ENCODE data around the gene PPP1R3F.

PPP1R3F gene

GRCh38 chrX:49230500-49231232 lies 38.9 kb upstream of the PPP1R3F start:
- no peaks in the 10 kb centered on the region for H3K27me3 ChIP-seq (ENCODE audit: insufficient read depth, low read length, poor library complexity)
- H3K9ac ChIP-seq (ENCODE audit: low read depth, low read length), result no peak overlapping the region
- no peaks in the 10 kb centered on the region for H3K9me3 ChIP-seq (ENCODE audit: insufficient read depth, low read length, severe bottlenecking)
- H3K27ac ChIP-seq (ENCODE audit: low read length), result no peak overlapping the region
- DNase-seq, result no peak
- peaks cover 5% of the 10 kb centered on the region; the same call in 1 of the 2 replicates for H3K4me1 ChIP-seq (ENCODE audit: insufficient read depth, low read length)
- no peaks in the 10 kb centered on the region for H4K20me1 ChIP-seq (ENCODE audit: insufficient read depth, low read length)
- no peak overlapping the region for H3K4me2 ChIP-seq (ENCODE audit: insufficient read depth, low read length)
- H3K36me3 ChIP-seq (ENCODE audit: insufficient read depth, low read length), result no peaks in the 10 kb centered on the region
- TF ChIP-seq, protein P1, sequence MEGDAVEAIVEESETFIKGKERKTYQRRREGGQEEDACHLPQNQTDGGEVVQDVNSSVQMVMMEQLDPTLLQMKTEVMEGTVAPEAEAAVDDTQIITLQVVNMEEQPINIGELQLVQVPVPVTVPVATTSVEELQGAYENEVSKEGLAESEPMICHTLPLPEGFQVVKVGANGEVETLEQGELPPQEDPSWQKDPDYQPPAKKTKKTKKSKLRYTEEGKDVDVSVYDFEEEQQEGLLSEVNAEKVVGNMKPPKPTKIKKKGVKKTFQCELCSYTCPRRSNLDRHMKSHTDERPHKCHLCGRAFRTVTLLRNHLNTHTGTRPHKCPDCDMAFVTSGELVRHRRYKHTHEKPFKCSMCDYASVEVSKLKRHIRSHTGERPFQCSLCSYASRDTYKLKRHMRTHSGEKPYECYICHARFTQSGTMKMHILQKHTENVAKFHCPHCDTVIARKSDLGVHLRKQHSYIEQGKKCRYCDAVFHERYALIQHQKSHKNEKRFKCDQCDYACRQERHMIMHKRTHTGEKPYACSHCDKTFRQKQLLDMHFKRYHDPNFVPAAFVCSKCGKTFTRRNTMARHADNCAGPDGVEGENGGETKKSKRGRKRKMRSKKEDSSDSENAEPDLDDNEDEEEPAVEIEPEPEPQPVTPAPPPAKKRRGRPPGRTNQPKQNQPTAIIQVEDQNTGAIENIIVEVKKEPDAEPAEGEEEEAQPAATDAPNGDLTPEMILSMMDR (IDR thresholded peaks at IDR 0.05; ENCODE audit: borderline replicate concordance, extremely low read depth, low read length, poor library complexity, severe bottlenecking), result no peak
- TF ChIP-seq EZH2 (IDR thresholded peaks at IDR 0.05; ENCODE audit: borderline replicate concordance, low read depth, low read length, severe bottlenecking), result no peak
- H3K4me3 ChIP-seq (ENCODE audit: low read depth in 1 of 2, low read length in 2 of 2), result no peak overlapping the region
- H2AFZ ChIP-seq (ENCODE audit: low read depth, low read length), result no peak overlapping the region
- peaks cover under 1% of the 10 kb centered on the region for H3K79me2 ChIP-seq (ENCODE audit: insufficient read depth, low read length)
- no peak for ATAC-seq (ENCODE audit: insufficient read depth, low read depth)

DNA sequence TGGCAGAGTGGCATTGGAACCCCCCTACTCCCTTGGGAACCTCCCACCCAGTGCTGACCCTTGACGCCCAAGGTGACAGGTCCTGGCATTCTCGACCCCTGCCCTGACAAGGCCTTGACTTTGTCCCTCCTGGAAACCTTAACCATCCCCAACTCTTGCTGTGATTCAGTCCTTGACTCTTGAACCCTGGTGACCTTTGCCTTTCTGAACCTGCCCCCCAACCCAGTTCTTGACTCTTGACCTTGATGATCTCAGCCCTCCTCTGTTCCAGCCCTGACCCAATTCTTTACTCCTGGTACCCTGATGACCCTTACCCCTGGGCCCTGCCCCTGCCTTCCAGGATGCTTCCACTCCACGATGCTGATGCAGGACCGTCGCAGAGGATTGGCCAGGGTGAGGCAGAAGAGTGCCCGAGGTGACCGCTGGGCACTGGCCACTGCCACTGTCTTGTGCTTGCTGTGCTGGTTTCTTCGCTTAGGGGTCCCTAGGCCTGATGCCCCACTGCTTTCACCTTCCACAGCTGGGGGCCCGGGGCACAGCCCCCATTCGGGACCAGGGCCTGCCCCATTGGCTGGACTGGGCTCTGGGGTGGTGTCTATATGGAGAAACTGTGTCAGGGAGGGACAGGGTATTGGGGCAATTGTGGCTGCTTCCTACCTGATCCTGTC lies 38.1 kb upstream of the PPP1R3F start:
- Histone ChIP-seq H3K9me3 (ENCODE audit: insufficient read depth, low read length, severe bottlenecking) (no peaks in the 10 kb centered on the region), H3K27ac (ENCODE audit: low read length) (no peak overlapping the region), H3K36me3 (ENCODE audit: insufficient read depth, low read length) (no peaks in the 10 kb centered on the region), H4K20me1 (ENCODE audit: insufficient read depth, low read length) (no peaks in the 10 kb centered on the region), H3K9ac (ENCODE audit: low read depth, low read length) (no peak overlapping the region), H3K4me1 (ENCODE audit: insufficient read depth, low read length) (peaks cover 13% of the 10 kb centered on the region), H3K4me2 (ENCODE audit: insufficient read depth, low read length) (no peak overlapping the region), H3K27me3 (ENCODE audit: insufficient read depth, low read length, poor library complexity) (no peaks in the 10 kb centered on the region), H3K79me2 (ENCODE audit: insufficient read depth, low read length) (peaks cover 6% of the 10 kb centered on the region), H3K4me3 (ENCODE audit: low read depth in 1 of 2, low read length in 2 of 2) (no peak overlapping the region), H2AFZ (ENCODE audit: low read depth, low read length) (no peak overlapping the region)
- DNase-seq, result no peak
- TF ChIP-seq EZH2 (IDR thresholded peaks at IDR 0.05; ENCODE audit: borderline replicate concordance, low read depth, low read length, severe bottlenecking), result no peak
- TF ChIP-seq, protein P1 (IDR thresholded peaks at IDR 0.05; ENCODE audit: borderline replicate concordance, extremely low read depth, low read length, poor library complexity, severe bottlenecking), result no peak
- no peak for ATAC-seq (ENCODE audit: insufficient read depth, low read depth)

GRCh38 chrX:49232525-49232924 lies 37.1 kb upstream of the PPP1R3F start:
- no peak overlapping the region for H2AFZ ChIP-seq (ENCODE audit: low read depth, low read length)
- H3K4me1 ChIP-seq (ENCODE audit: insufficient read depth, low read length), result peaks cover 20% of the 10 kb centered on the region
- no peaks in the 10 kb centered on the region for H4K20me1 ChIP-seq (ENCODE audit: insufficient read depth, low read length)
- H3K9me3 ChIP-seq (ENCODE audit: insufficient read depth, low read length, severe bottlenecking), result no peaks in the 10 kb centered on the region
- no peaks in the 10 kb centered on the region for H3K36me3 ChIP-seq (ENCODE audit: insufficient read depth, low read length)
- no peaks in the 10 kb centered on the region for H3K27me3 ChIP-seq (ENCODE audit: insufficient read depth, low read length, poor library complexity)
- no peak for ATAC-seq (ENCODE audit: insufficient read depth, low read depth)
- H3K4me2 ChIP-seq (ENCODE audit: insufficient read depth, low read length), result no peak overlapping the region
- H3K27ac ChIP-seq (ENCODE audit: low read length), result no peak overlapping the region
- no peak overlapping the region for H3K4me3 ChIP-seq (ENCODE audit: low read depth in 1 of 2, low read length in 2 of 2)
- peaks cover 12% of the 10 kb centered on the region for H3K79me2 ChIP-seq (ENCODE audit: insufficient read depth, low read length)
- DNase-seq, result no peak
- TF ChIP-seq EZH2 (IDR thresholded peaks at IDR 0.05; ENCODE audit: borderline replicate concordance, low read depth, low read length, severe bottlenecking), result no peak
- TF ChIP-seq, protein P1 (IDR thresholded peaks at IDR 0.05; ENCODE audit: borderline replicate concordance, extremely low read depth, low read length, poor library complexity, severe bottlenecking), result no peak
- H3K9ac ChIP-seq (ENCODE audit: low read depth, low read length), result no peak overlapping the region
